ENCODE results near the gene ANKMY1. TPM values are rescaled to one million over a fixed set of nuclear protein-coding genes. Genes with fewer than 3 reads are reported as not detected.

Gene ANKMY1
- total RNA-seq, 1 donor from 2014 or later, result 28.5 TPM

DNA sequence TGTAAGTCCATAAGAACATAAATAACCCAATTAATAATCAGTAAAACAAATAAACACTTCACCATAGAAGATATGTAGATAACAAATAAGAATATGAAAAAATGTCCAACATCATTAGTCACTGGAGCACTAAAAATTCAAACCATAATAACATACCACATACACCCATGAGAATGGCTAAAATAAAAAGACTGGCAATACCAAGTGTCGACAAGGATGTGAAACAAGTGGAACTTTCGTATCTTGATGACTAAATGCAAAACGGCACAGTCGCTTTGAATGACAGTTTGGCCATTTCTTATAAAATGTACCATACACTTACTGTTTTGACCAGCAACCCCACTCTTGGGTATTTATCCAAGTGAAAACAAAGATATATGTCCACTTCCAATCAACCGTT lies 26.8 kb downstream of the ANKMY1 start:
- Mint-ChIP-seq H3K4me1 (ENCODE audit: unreplicated experiment) (no peaks in the 10 kb centered on the region), H3K4me3 (ENCODE audit: unreplicated experiment) (no peak overlapping the region), H3K36me3 (ENCODE audit: unreplicated experiment) (peaks cover 63% of the 10 kb centered on the region), H3K27me3 (ENCODE audit: unreplicated experiment) (no peaks in the 10 kb centered on the region), H3K9me3 (ENCODE audit: unreplicated experiment) (peaks cover 25% of the 10 kb centered on the region), H3K27ac (ENCODE audit: unreplicated experiment) (no peak overlapping the region)
- DNase-seq (ENCODE audit: extremely low spot score, unreplicated experiment), result no peak
- TF ChIP-seq, protein P1, sequence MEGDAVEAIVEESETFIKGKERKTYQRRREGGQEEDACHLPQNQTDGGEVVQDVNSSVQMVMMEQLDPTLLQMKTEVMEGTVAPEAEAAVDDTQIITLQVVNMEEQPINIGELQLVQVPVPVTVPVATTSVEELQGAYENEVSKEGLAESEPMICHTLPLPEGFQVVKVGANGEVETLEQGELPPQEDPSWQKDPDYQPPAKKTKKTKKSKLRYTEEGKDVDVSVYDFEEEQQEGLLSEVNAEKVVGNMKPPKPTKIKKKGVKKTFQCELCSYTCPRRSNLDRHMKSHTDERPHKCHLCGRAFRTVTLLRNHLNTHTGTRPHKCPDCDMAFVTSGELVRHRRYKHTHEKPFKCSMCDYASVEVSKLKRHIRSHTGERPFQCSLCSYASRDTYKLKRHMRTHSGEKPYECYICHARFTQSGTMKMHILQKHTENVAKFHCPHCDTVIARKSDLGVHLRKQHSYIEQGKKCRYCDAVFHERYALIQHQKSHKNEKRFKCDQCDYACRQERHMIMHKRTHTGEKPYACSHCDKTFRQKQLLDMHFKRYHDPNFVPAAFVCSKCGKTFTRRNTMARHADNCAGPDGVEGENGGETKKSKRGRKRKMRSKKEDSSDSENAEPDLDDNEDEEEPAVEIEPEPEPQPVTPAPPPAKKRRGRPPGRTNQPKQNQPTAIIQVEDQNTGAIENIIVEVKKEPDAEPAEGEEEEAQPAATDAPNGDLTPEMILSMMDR (IDR thresholded peaks at IDR 0.05), result no peak

DNA sequence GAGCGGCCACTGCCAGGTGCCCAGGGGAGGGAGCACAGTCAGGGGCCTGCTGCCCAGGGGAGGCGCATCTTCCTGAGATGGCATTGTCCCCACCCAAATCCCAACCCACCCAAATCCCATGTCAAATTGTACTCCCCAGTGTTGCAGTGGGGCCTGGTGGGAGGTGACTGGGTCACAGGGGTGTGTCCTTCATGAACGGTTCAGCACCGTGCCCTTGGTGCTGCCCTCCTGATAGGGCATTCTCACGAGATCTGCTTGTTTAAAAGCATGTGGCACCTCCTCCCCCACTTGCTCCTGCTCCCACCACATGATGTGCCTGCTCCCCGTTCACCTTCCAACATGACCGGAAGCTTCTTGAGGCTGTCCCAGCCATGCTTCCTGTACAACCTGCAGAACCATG lies 27.6 kb downstream of the ANKMY1 start:
- TF ChIP-seq, protein P1 (IDR thresholded peaks at IDR 0.05), result no peak
- no peak overlapping the region for H3K27ac Mint-ChIP-seq (ENCODE audit: unreplicated experiment)
- H3K4me1 Mint-ChIP-seq (ENCODE audit: unreplicated experiment), result no peaks in the 10 kb centered on the region
- peaks cover 25% of the 10 kb centered on the region for H3K9me3 Mint-ChIP-seq (ENCODE audit: unreplicated experiment)
- DNase-seq (ENCODE audit: extremely low spot score, unreplicated experiment), result no peak
- H3K27me3 Mint-ChIP-seq (ENCODE audit: unreplicated experiment), result no peaks in the 10 kb centered on the region
- no peak overlapping the region for H3K4me3 Mint-ChIP-seq (ENCODE audit: unreplicated experiment)
- peaks cover 68% of the 10 kb centered on the region for H3K36me3 Mint-ChIP-seq (ENCODE audit: unreplicated experiment)

DNA sequence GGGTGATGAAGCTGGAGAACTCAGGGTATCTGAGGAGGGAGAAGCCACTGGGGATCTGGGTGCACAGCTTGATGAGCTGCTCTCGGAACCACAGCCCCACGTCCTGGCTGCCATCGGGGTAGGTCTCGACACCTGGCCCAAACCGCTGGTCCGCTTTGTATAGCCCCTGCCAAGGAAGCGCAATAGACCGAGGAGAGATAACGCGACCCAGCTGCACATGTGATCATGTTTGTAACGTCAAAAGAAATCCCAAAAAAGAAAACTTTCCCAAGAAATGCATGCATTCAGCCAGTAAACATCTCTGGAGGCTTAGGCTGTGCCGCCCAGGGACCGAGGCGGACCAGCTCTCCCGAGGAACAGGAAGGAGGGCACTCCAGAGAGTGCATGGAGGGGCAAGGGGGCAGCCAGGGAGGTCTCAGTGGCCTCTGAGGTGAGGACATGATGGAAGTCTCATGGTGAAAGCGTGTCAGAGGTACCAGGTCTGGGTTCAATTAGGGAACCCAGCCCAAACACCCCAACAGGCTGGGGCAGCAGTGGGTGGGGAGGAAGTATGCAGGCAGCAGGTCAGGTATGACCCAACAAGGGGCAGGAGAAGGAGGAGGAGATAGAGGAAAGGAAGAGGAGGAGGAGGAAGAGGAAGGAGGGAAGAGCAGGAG lies 28.3 kb downstream of the ANKMY1 start:
- TF ChIP-seq, protein P1 (IDR thresholded peaks at IDR 0.05), result no peak
- Mint-ChIP-seq H3K4me1 (ENCODE audit: unreplicated experiment) (no peaks in the 10 kb centered on the region), H3K27me3 (ENCODE audit: unreplicated experiment) (no peaks in the 10 kb centered on the region), H3K27ac (ENCODE audit: unreplicated experiment) (no peak overlapping the region), H3K9me3 (ENCODE audit: unreplicated experiment) (peaks cover 31% of the 10 kb centered on the region), H3K36me3 (ENCODE audit: unreplicated experiment) (peaks cover 71% of the 10 kb centered on the region), H3K4me3 (ENCODE audit: unreplicated experiment) (no peak overlapping the region)
- peak; percentile 73 for DNase-seq (ENCODE audit: extremely low spot score, unreplicated experiment)

DNA sequence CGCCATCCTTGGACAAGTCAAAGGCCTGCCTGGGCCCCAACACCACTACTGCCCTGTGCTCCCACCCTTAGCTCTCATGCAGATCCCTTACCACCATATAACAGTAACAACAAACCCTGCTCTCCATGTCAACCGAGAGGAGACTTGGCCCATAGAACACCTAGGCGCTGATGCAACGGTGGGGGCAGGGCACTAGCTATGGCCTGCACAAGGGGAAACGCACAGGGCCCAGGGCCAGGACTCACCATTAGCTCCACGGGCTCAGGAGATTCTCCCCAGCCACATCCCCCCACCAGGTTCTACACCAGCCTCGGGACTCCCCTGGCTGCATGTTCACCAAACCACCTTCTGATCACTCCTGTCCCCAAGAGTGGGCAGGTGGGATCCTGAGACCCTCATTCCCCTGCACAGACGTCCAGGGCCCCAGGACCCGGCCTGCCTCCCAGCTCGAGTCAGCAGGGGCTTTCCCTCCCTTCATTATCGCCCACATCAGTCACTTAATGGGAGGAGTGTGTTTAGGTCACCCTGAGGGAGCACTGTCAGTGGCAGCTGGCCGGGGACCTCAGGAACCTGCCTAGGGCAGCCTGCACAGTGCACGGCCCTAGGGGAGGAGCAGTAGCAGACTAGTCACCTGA lies 29.3 kb downstream of the ANKMY1 start:
- H3K9me3 Mint-ChIP-seq (ENCODE audit: unreplicated experiment), result peaks cover 31% of the 10 kb centered on the region
- TF ChIP-seq, protein P1 (IDR thresholded peaks at IDR 0.05), result no peak
- no peaks in the 10 kb centered on the region for H3K27me3 Mint-ChIP-seq (ENCODE audit: unreplicated experiment)
- H3K4me3 Mint-ChIP-seq (ENCODE audit: unreplicated experiment), result no peak overlapping the region
- DNase-seq (ENCODE audit: extremely low spot score, unreplicated experiment), result peak; percentile 83
- no peaks in the 10 kb centered on the region for H3K4me1 Mint-ChIP-seq (ENCODE audit: unreplicated experiment)
- peaks cover 69% of the 10 kb centered on the region for H3K36me3 Mint-ChIP-seq (ENCODE audit: unreplicated experiment)
- no peak overlapping the region for H3K27ac Mint-ChIP-seq (ENCODE audit: unreplicated experiment)

DNA sequence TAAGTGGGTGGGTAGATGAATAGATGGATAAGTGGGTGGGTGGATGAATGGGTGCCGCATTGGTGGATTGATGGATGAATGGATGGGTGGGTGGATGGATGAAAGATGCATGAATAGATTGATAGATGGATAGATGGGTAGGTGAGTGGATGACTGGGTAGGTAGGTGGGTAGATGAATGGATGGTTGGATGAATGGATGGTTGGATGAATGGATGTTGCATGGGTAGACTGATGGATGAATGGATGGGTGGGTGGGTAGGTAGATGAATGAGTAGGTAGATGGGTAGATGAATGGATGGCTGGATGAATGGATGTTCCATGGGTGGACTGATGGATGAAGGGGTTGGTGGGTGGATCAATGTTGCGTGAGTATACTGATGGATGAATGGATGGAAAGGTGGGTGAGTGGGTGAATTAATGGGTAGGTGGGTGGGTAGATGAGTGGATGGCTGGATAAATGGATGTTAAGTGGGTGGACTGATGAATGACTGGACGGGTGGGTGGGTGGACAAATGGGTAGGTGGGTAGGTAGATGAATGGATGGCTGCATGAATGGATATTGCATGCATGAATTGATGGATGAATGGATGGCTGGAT lies 30.5 kb downstream of the ANKMY1 start:
- peaks cover 70% of the 10 kb centered on the region for H3K36me3 Mint-ChIP-seq (ENCODE audit: unreplicated experiment)
- no peak overlapping the region for H3K4me3 Mint-ChIP-seq (ENCODE audit: unreplicated experiment)
- peaks cover 24% of the 10 kb centered on the region for H3K9me3 Mint-ChIP-seq (ENCODE audit: unreplicated experiment)
- H3K27ac Mint-ChIP-seq (ENCODE audit: unreplicated experiment), result no peak overlapping the region
- no peaks in the 10 kb centered on the region for H3K4me1 Mint-ChIP-seq (ENCODE audit: unreplicated experiment)
- H3K27me3 Mint-ChIP-seq (ENCODE audit: unreplicated experiment), result no peaks in the 10 kb centered on the region
- no peak for DNase-seq (ENCODE audit: extremely low spot score, unreplicated experiment)
- TF ChIP-seq, protein P1 (IDR thresholded peaks at IDR 0.05), result no peak

Data from osteocyte (in vitro differentiated cells).